H1 (cell line): Measurements from ENCODE around the gene GRK6. TPM values are rescaled to one million over a fixed set of nuclear protein-coding genes. Genes with fewer than 3 reads are reported as not detected.

Experiments used
- BRCA1 ChIP-seq: IDR thresholded peaks from 2 replicates; pipeline ENCODE4 v1.6.1; 2012; ENCODE audit warnings: low read depth, low read length, improper control_type of control experiment
- CTCF ChIP-seq, 3 experiments: IDR thresholded peaks; 1 replicate in 2 of 3; 2 replicates in 1 of 3; pipeline versions ENCODE4 v1.5.1 to v1.6.1; 2011; ENCODE audit warnings: low read length in 3 of 3, mild to moderate bottlenecking in 3 of 3, inconsistent platforms in 2 of 3, low read depth in 1 of 3, moderate library complexity in 1 of 3; ENCODE audit not compliant: insufficient read depth in 1 of 3; ENCODE audit errors: control extremely low read depth in 1 of 3
- HDAC6 ChIP-seq: IDR thresholded peaks from one replicate; pipeline ENCODE4 v1.7.1; 2012; ENCODE audit warnings: low read depth, mild to moderate bottlenecking, inconsistent platforms, low read length, moderate library complexity
- TAF7 ChIP-seq: optimal IDR thresholded peaks from 2 replicates; pipeline ENCODE3; 2011; ENCODE audit warnings: low read depth, mild to moderate bottlenecking, inconsistent platforms, low read length, moderate library complexity, borderline replicate concordance
- polyA plus RNA-seq, 7 experiments: library from polyadenylated mRNA; depleted of rRNA in 3 of 7; stranded (reverse) in 5 of 7; unstranded in 2 of 7; fragments of >200 nt in 5 of 7; fragments of 200-250 nt in 2 of 7; gene quantifications; 1 replicate in 5 of 7; 2 replicates in 1 of 7; 4 replicates in 1 of 7; pipeline versions ENCODE4 v1.2.1 to v1.2.3, GENCODE V29; 2011 to 2013; ENCODE audit warnings: missing spikeins in 2 of 7, mixed read lengths in 2 of 7
- total RNA-seq: library from RNA; stranded (reverse); fragmentation: NEBNext Ultra II Directional; extraction: Animal tissue kit (Norgen Biotek cat#: 25700); gene quantifications from 2 replicates; pipeline ENCODE4 v1.2.1, GENCODE V29; 2021
- TF ChIP-seq, protein P1 (sequence below): fragments of 300-600 bp; sonication (generic); IDR thresholded peaks from 2 replicates; pipeline ENCODE4 v1.7.1; 2012; ENCODE audit warnings: low read length, moderate library complexity, mild to moderate bottlenecking, inconsistent platforms; ENCODE audit not compliant: insufficient replicate concordance

Gene GRK6
- total and polyA plus RNA-seq, 2 of the 8 experiments (the other 6 are each of a cell fraction or from before 2014, with no cell fraction given): 31.8 to 57.8 TPM

GRCh38 chr5:177437623-177438022, 11.1 kb downstream of the GRK6 start (continued):
- no peak for TF ChIP-seq CTCF (IDR thresholded peaks at IDR 0.05; ENCODE audit: control extremely low read depth in 1 of 3, insufficient read depth in 1 of 3, low read depth in 1 of 3, low read length in 3 of 3)
- TF ChIP-seq HDAC6: no peak
- TF ChIP-seq BRCA1: no peak
- TF ChIP-seq, protein P1, sequence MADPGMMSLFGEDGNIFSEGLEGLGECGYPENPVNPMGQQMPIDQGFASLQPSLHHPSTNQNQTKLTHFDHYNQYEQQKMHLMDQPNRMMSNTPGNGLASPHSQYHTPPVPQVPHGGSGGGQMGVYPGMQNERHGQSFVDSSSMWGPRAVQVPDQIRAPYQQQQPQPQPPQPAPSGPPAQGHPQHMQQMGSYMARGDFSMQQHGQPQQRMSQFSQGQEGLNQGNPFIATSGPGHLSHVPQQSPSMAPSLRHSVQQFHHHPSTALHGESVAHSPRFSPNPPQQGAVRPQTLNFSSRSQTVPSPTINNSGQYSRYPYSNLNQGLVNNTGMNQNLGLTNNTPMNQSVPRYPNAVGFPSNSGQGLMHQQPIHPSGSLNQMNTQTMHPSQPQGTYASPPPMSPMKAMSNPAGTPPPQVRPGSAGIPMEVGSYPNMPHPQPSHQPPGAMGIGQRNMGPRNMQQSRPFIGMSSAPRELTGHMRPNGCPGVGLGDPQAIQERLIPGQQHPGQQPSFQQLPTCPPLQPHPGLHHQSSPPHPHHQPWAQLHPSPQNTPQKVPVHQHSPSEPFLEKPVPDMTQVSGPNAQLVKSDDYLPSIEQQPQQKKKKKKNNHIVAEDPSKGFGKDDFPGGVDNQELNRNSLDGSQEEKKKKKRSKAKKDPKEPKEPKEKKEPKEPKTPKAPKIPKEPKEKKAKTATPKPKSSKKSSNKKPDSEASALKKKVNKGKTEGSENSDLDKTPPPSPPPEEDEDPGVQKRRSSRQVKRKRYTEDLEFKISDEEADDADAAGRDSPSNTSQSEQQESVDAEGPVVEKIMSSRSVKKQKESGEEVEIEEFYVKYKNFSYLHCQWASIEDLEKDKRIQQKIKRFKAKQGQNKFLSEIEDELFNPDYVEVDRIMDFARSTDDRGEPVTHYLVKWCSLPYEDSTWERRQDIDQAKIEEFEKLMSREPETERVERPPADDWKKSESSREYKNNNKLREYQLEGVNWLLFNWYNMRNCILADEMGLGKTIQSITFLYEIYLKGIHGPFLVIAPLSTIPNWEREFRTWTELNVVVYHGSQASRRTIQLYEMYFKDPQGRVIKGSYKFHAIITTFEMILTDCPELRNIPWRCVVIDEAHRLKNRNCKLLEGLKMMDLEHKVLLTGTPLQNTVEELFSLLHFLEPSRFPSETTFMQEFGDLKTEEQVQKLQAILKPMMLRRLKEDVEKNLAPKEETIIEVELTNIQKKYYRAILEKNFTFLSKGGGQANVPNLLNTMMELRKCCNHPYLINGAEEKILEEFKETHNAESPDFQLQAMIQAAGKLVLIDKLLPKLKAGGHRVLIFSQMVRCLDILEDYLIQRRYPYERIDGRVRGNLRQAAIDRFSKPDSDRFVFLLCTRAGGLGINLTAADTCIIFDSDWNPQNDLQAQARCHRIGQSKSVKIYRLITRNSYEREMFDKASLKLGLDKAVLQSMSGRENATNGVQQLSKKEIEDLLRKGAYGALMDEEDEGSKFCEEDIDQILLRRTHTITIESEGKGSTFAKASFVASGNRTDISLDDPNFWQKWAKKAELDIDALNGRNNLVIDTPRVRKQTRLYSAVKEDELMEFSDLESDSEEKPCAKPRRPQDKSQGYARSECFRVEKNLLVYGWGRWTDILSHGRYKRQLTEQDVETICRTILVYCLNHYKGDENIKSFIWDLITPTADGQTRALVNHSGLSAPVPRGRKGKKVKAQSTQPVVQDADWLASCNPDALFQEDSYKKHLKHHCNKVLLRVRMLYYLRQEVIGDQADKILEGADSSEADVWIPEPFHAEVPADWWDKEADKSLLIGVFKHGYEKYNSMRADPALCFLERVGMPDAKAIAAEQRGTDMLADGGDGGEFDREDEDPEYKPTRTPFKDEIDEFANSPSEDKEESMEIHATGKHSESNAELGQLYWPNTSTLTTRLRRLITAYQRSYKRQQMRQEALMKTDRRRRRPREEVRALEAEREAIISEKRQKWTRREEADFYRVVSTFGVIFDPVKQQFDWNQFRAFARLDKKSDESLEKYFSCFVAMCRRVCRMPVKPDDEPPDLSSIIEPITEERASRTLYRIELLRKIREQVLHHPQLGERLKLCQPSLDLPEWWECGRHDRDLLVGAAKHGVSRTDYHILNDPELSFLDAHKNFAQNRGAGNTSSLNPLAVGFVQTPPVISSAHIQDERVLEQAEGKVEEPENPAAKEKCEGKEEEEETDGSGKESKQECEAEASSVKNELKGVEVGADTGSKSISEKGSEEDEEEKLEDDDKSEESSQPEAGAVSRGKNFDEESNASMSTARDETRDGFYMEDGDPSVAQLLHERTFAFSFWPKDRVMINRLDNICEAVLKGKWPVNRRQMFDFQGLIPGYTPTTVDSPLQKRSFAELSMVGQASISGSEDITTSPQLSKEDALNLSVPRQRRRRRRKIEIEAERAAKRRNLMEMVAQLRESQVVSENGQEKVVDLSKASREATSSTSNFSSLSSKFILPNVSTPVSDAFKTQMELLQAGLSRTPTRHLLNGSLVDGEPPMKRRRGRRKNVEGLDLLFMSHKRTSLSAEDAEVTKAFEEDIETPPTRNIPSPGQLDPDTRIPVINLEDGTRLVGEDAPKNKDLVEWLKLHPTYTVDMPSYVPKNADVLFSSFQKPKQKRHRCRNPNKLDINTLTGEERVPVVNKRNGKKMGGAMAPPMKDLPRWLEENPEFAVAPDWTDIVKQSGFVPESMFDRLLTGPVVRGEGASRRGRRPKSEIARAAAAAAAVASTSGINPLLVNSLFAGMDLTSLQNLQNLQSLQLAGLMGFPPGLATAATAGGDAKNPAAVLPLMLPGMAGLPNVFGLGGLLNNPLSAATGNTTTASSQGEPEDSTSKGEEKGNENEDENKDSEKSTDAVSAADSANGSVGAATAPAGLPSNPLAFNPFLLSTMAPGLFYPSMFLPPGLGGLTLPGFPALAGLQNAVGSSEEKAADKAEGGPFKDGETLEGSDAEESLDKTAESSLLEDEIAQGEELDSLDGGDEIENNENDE: no peak
- TF ChIP-seq TAF7: no peak
